Stimulated activated CD8-positive, alpha-beta memory T cell treated with anti-CD3 and anti-CD28 coated beads, Interleukin-4, amount 100 ng/mL, for 1 hour (primary cell): ENCODE measurements around the gene GRIFIN.

Experiments
- DNase-seq, 2 donors: peaks; one replicate each; pipeline ENCODE4 v3.0.0-alpha.2; 2020; ENCODE audit warnings: low read depth in 2 of 2, low spot score in 1 of 2

Gene GRIFIN

GRCh38 chr7:2437136-2437535 is 39.1 kb downstream of the GRIFIN start:
- no peak for DNase-seq

GRCh38 chr7:2436341-2437104 is 39.7 kb downstream of the GRIFIN start:
- DNase-seq = no peak

- no peak for DNase-seq
Measured at GRCh38 chr7:2435146-2435545, 41.1 kb downstream of the GRIFIN start.

- no peak for DNase-seq
Measured at GRCh38 chr7:2433713-2434550, 42.3 kb downstream of the GRIFIN start.

GRCh38 chr7:2432910-2433712 is 43.1 kb downstream of the GRIFIN start:
- no peak for DNase-seq

- peak in 1 of 2 donors; percentile 27 for DNase-seq
Measured at GRCh38 chr7:2431260-2431867, 44.8 kb downstream of the GRIFIN start.

- DNase-seq = no peak
Measured at GRCh38 chr7:2425749-2426148, 50.4 kb downstream of the GRIFIN start.
